ENCODE measurements around the gene C3orf80. TPM values are rescaled to one million over a fixed set of nuclear protein-coding genes. Genes with fewer than 3 reads are reported as not detected.
"Not testable (repeated sequence)": the region's sequence is repeated elsewhere in the genome, so short reads cannot be mapped to it uniquely, and the experiment has no call there.

Gene C3orf80
- polyA plus RNA-seq, 2 donors, result 5.5 to 8.8 TPM

DNA sequence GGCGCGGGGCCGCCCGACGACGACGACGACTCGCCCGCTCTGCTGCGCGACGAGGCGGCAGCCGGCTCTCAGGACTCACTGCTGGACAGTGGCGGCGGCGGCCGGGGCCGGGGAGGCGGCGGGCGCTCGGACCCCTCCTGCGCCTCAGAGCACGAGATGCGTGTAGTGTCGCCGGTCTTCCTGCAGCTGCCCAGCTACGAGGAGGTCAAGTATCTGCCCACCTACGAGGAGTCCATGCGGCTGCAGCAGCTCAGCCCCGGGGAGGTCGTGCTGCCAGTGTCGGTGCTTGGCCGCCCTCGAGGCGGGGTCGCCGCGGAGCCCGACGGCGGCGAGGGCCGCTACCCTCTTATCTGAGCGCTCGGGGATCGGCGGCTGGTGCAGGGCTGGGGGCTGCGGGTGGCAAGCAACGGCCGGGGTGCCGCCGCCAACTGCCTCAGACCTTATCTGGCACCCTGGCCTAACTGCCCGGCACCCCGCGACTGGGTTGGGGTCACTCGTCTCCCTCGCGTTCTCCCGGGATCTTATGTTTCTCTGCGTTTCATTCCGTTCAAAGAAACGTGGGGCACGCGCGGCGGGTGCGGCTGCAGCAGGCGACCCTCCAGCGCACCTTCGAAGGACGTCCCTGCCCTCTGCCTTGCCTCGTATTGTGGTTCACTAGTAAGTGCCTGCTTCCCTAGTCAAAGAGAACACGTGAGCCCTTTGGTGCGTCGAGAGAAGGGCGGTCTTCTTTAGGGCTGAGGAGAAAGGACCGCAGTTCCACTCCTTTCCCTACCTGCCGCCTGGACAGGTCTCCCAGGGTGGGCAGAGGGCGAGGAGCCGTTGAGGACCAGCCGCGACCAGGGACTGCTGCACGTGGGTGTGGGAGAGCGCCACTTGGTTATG lies 1.0 kb downstream of the C3orf80 start:
- peaks cover 0 to 4% of the 10 kb centered on the region in 2 donors for H3K36me3 ChIP-seq (ENCODE audit: control insufficient read depth in 2 of 2, insufficient read depth in 2 of 2, low read length in 1 of 2)
- H3K4me1 ChIP-seq (ENCODE audit: control insufficient read depth in 2 of 2, insufficient read depth in 2 of 2, low read length in 1 of 2), result peaks cover 7 to 14% of the 10 kb centered on the region in 2 donors
- peaks cover 0 to 9% of the 10 kb centered on the region in 2 donors for H3K9me3 ChIP-seq (ENCODE audit: control insufficient read depth in 2 of 2, insufficient read depth in 1 of 2, low read depth in 1 of 2, low read length in 1 of 2)
- H3K27ac ChIP-seq (ENCODE audit: low read depth in 2 of 2, low read length in 1 of 2), result no peak overlapping the region
- WGBS, 2 donors, result 3 to 4% methylated on average over 85 to 87 of the region's 87 CpGs
- H3K27me3 ChIP-seq (ENCODE audit: control insufficient read depth in 1 of 2, insufficient read depth in 2 of 2, low read length in 2 of 2), result peaks cover 0 to 22% of the 10 kb centered on the region in 2 donors
- peak overlapping the region; percentile 62 to 84 for H3K4me3 ChIP-seq (ENCODE audit: low read depth in 1 of 2, low read length in 2 of 2)

DNA sequence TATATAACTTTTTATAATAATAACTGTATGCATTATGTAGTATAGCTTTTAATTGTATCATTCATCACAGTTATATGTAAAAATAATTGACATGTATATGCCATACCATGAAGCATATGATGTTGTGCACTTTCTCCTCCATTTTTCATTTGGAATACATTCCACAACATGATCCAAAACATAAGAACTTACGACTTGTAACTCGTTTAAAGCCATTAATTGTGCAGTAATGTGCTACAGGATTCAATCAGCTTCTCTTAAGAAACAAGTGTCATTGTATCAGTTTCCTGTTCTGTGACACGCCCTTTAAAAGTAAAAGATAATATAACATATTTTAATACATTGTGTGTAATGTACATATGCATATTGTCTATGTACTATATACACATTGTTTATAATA lies 2.2 kb downstream of the C3orf80 start:
- Histone ChIP-seq H3K4me3 (ENCODE audit: low read depth in 1 of 2, low read length in 2 of 2) (peak overlapping the region in 1 of 2 donors; percentile 41), H3K27me3 (ENCODE audit: control insufficient read depth in 1 of 2, insufficient read depth in 2 of 2, low read length in 2 of 2) (peaks cover 0 to 21% of the 10 kb centered on the region in 2 donors), H3K4me1 (ENCODE audit: control insufficient read depth in 2 of 2, insufficient read depth in 2 of 2, low read length in 1 of 2) (peaks cover 7 to 14% of the 10 kb centered on the region in 2 donors), H3K27ac (ENCODE audit: low read depth in 2 of 2, low read length in 1 of 2) (no peak overlapping the region), H3K36me3 (ENCODE audit: control insufficient read depth in 2 of 2, insufficient read depth in 2 of 2, low read length in 1 of 2) (peaks cover 0 to 4% of the 10 kb centered on the region in 2 donors), H3K9me3 (ENCODE audit: control insufficient read depth in 2 of 2, insufficient read depth in 1 of 2, low read depth in 1 of 2, low read length in 1 of 2) (peaks cover 0 to 9% of the 10 kb centered on the region in 2 donors)
- WGBS, 2 donors, result 61 to 70% methylated on average over 3 of the region's 3 CpGs

DNA sequence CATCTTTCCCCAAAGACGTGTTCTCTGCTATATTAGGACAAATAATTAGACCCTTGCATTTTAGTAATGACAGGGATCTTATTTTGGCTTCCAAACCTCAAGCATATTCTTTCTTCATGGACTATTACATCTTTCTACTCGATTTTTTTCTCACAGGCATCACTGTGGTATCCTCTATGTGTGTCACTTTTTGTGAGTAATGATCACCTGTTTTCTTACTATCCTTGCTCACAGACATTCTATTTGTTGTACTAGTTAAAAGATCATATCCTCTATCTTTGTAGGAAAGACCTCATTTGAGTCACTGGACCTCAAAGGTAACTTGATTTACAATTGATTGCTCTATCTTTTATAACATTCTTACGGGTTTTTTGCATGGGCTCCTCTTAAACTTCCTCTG lies 6.8 kb downstream of the C3orf80 start:
- Histone ChIP-seq H3K4me3 (ENCODE audit: low read depth in 1 of 2, low read length in 2 of 2) (no peak overlapping the region), H3K36me3 (ENCODE audit: control insufficient read depth in 2 of 2, insufficient read depth in 2 of 2, low read length in 1 of 2) (no peaks in the 10 kb centered on the region), H3K27ac (ENCODE audit: low read depth in 2 of 2, low read length in 1 of 2) (no peak overlapping the region), H3K4me1 (ENCODE audit: control insufficient read depth in 2 of 2, insufficient read depth in 2 of 2, low read length in 1 of 2) (no peaks in the 10 kb centered on the region), H3K27me3 (ENCODE audit: control insufficient read depth in 1 of 2, insufficient read depth in 2 of 2, low read length in 2 of 2) (no peaks in the 10 kb centered on the region), H3K9me3 (ENCODE audit: control insufficient read depth in 2 of 2, insufficient read depth in 1 of 2, low read depth in 1 of 2, low read length in 1 of 2) (no peaks in the 10 kb centered on the region)
- 67 to 71% methylated on average over 3 of the region's 3 CpGs for WGBS, 2 donors

DNA sequence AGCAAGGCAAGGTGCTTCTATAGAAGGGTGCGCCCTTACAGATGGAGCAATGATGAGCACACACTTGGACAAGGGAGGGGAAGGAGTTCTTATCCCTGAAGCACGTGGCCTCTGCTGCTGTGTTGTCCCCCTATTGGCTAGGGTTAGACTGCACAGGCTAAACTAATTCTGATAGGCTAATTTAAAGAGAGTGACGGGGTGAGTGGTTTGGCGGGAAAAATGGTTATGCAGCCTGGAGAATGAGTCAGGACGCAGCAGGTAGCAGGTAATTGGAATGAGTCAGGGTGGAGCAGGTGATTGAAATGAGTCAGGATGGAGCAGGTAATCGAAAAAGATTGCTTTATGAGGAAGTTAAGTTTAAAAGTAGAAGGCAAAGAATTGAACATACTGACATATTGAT lies 15.5 kb downstream of the C3orf80 start:
- H3K4me3 ChIP-seq (ENCODE audit: low read depth in 1 of 2, low read length in 2 of 2); H3K4me1 ChIP-seq (ENCODE audit: control insufficient read depth in 2 of 2, insufficient read depth in 2 of 2, low read length in 1 of 2); H3K27ac ChIP-seq (ENCODE audit: low read depth in 2 of 2, low read length in 1 of 2); H3K27me3 ChIP-seq (ENCODE audit: control insufficient read depth in 1 of 2, insufficient read depth in 2 of 2, low read length in 2 of 2); H3K36me3 ChIP-seq (ENCODE audit: control insufficient read depth in 2 of 2, insufficient read depth in 2 of 2, low read length in 1 of 2); H3K9me3 ChIP-seq (ENCODE audit: control insufficient read depth in 2 of 2, insufficient read depth in 1 of 2, low read depth in 1 of 2, low read length in 1 of 2): not testable (repeated sequence)
- WGBS, 2 donors, result 75 to 76% methylated on average over 6 of the region's 6 CpGs

DNA sequence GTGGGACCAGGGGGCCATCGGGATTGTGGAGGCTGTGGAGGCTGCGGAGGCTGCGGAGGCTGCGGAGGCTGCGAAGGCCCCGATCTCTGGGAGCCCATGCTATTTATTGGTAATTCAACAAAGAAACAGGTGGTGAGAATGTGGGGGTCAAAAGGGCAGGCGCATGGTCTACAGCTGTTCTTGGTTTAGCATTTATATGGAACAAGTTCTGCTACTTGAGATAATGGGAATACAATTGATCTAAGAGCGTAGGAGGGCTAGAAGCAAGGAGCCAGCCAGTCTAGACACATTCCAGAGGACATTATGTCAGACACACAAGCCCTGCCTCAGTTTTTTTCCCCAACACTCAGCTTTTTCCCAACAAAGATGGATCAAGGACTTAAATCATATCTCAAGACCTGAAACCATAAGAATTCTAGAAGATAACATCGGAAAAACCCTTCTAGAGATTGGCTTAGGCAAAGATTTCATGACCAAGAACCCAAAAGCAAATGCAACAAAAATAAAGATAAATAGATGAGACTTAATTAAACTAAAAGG lies 20.1 kb downstream of the C3orf80 start:
- no peak overlapping the region for H3K27ac ChIP-seq (ENCODE audit: low read depth in 2 of 2, low read length in 1 of 2)
- no peaks in the 10 kb centered on the region for H3K4me1 ChIP-seq (ENCODE audit: control insufficient read depth in 2 of 2, insufficient read depth in 2 of 2, low read length in 1 of 2)
- H3K27me3 ChIP-seq (ENCODE audit: control insufficient read depth in 1 of 2, insufficient read depth in 2 of 2, low read length in 2 of 2), result no peaks in the 10 kb centered on the region
- no peak overlapping the region for H3K4me3 ChIP-seq (ENCODE audit: low read depth in 1 of 2, low read length in 2 of 2)
- WGBS, 2 donors, result 92 to 93% methylated on average over 9 of the region's 9 CpGs
- no peaks in the 10 kb centered on the region for H3K9me3 ChIP-seq (ENCODE audit: control insufficient read depth in 2 of 2, insufficient read depth in 1 of 2, low read depth in 1 of 2, low read length in 1 of 2)
- no peaks in the 10 kb centered on the region for H3K36me3 ChIP-seq (ENCODE audit: control insufficient read depth in 2 of 2, insufficient read depth in 2 of 2, low read length in 1 of 2)

DNA sequence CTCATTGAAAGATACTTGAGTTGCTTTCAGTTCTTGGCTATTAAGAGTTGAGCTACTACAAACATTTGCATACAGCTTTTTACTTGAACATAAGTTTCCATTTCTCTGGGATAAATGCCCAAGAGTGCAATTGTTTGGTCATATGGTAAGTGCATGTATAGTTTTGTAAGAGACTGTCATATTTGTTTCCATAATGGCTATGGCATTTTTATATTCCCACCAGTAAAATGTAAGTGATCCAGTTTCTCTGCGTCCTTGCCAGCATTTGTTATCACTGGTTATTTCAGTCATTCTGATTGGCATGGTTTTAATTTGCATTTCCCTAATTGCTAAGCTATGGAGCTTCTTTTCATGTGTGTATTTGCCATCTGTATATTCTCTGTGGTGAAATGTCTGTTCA lies 22.5 kb downstream of the C3orf80 start:
- no peaks in the 10 kb centered on the region for H3K36me3 ChIP-seq (ENCODE audit: control insufficient read depth in 2 of 2, insufficient read depth in 2 of 2, low read length in 1 of 2)

DNA sequence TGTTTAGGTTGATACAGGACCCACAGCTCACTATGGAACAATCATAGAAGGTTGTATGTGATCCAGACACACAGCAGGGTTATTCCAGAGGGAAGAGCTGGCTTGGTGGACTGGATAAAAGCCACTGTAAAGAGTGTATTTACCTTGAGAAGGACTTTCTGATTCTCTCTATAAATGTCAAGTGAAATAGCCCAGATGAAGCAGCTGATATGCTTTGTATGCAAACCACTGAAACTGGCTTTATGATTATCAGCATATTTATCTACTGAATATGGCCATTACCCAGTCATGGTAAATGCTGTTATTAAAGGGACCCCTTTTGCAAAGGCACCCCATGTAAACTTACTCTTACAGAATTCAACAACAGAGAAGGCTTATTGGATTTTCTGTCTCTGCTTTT lies 28.1 kb downstream of the C3orf80 start:
- no peaks in the 10 kb centered on the region for H3K4me1 ChIP-seq (ENCODE audit: control insufficient read depth in 2 of 2, insufficient read depth in 2 of 2, low read length in 1 of 2)
- no peak overlapping the region for H3K27ac ChIP-seq (ENCODE audit: low read depth in 2 of 2, low read length in 1 of 2)
- H3K36me3 ChIP-seq (ENCODE audit: control insufficient read depth in 2 of 2, insufficient read depth in 2 of 2, low read length in 1 of 2), result no peaks in the 10 kb centered on the region
- H3K4me3 ChIP-seq (ENCODE audit: low read depth in 1 of 2, low read length in 2 of 2), result no peak overlapping the region
- no peaks in the 10 kb centered on the region for H3K9me3 ChIP-seq (ENCODE audit: control insufficient read depth in 2 of 2, insufficient read depth in 1 of 2, low read depth in 1 of 2, low read length in 1 of 2)
- no peaks in the 10 kb centered on the region for H3K27me3 ChIP-seq (ENCODE audit: control insufficient read depth in 1 of 2, insufficient read depth in 2 of 2, low read length in 2 of 2)

More for the DNA sequence above, 22.5 kb downstream of the C3orf80 start:
- no peaks in the 10 kb centered on the region for H3K27me3 ChIP-seq (ENCODE audit: control insufficient read depth in 1 of 2, insufficient read depth in 2 of 2, low read length in 2 of 2)
- H3K9me3 ChIP-seq (ENCODE audit: control insufficient read depth in 2 of 2, insufficient read depth in 1 of 2, low read depth in 1 of 2, low read length in 1 of 2), result no peaks in the 10 kb centered on the region
- H3K4me3 ChIP-seq (ENCODE audit: low read depth in 1 of 2, low read length in 2 of 2), result no peak overlapping the region
- H3K27ac ChIP-seq (ENCODE audit: low read depth in 2 of 2, low read length in 1 of 2), result no peak overlapping the region
- WGBS, 2 donors, result 69 to 80% methylated on average over 1 of the region's 1 CpG
- no peaks in the 10 kb centered on the region for H3K4me1 ChIP-seq (ENCODE audit: control insufficient read depth in 2 of 2, insufficient read depth in 2 of 2, low read length in 1 of 2)

DNA sequence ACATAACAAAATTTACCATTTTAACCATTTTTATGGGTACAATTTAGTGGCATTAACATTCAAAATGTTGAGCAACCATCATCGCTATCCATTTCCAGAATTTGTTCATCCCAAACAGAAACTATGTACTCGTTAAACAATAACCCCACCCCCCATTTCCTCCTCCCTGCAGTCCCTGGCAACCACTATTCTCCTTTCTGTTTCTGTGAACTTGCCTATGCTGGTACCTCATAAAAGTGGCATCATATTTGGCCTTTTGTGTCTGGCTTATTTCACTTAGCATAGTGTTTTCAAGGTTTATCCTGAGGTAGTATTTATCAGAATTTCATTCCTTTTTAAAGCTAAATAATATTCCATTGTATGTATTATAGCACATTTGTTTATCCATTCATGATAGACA lies 32.4 kb downstream of the C3orf80 start:
- H3K9me3 ChIP-seq (ENCODE audit: control insufficient read depth in 2 of 2, insufficient read depth in 1 of 2, low read depth in 1 of 2, low read length in 1 of 2), result no peaks in the 10 kb centered on the region
- H3K4me3 ChIP-seq (ENCODE audit: low read depth in 1 of 2, low read length in 2 of 2), result no peak overlapping the region
- no peaks in the 10 kb centered on the region for H3K27me3 ChIP-seq (ENCODE audit: control insufficient read depth in 1 of 2, insufficient read depth in 2 of 2, low read length in 2 of 2)
- no peaks in the 10 kb centered on the region for H3K4me1 ChIP-seq (ENCODE audit: control insufficient read depth in 2 of 2, insufficient read depth in 2 of 2, low read length in 1 of 2)
- 78 to 85% methylated on average over 2 of the region's 2 CpGs for WGBS, 2 donors
- no peak overlapping the region for H3K27ac ChIP-seq (ENCODE audit: low read depth in 2 of 2, low read length in 1 of 2)
- H3K36me3 ChIP-seq (ENCODE audit: control insufficient read depth in 2 of 2, insufficient read depth in 2 of 2, low read length in 1 of 2), result no peaks in the 10 kb centered on the region

DNA sequence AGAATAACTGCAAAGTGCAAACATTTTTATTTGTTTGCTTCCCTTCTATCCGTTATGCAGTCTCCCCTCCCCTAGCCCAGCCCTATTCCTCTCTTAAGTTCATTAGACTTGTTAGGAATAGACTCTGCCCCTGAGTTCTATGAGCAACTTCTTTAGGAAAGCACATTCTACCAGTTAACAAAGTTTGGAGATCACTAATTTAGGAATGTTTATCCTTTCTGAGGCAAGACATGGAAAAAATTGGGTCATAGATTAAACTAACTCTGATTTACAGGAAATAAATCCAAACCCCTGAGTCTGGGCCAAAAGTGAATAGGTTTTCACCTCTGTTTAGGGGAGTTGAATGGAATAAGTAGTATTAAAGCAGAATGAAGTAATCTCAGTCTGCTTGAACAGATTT lies 34.4 kb downstream of the C3orf80 start:
- Histone ChIP-seq H3K27ac (ENCODE audit: low read depth in 2 of 2, low read length in 1 of 2) (no peak overlapping the region), H3K36me3 (ENCODE audit: control insufficient read depth in 2 of 2, insufficient read depth in 2 of 2, low read length in 1 of 2) (no peaks in the 10 kb centered on the region), H3K9me3 (ENCODE audit: control insufficient read depth in 2 of 2, insufficient read depth in 1 of 2, low read depth in 1 of 2, low read length in 1 of 2) (no peaks in the 10 kb centered on the region), H3K27me3 (ENCODE audit: control insufficient read depth in 1 of 2, insufficient read depth in 2 of 2, low read length in 2 of 2) (no peaks in the 10 kb centered on the region), H3K4me3 (ENCODE audit: low read depth in 1 of 2, low read length in 2 of 2) (no peak overlapping the region), H3K4me1 (ENCODE audit: control insufficient read depth in 2 of 2, insufficient read depth in 2 of 2, low read length in 1 of 2) (no peaks in the 10 kb centered on the region)
- 75 to 78% methylated on average over 1 of the region's 1 CpG for WGBS, 2 donors
